GM15510 (cell line): ENCODE results near the gene PRRC2B.

Experiments used
- POLR2A ChIP-seq: IDR thresholded peaks from 3 replicates; pipeline ENCODE4 v1.6.1; 2011; ENCODE audit warnings: borderline replicate concordance; ENCODE audit not compliant: insufficient read length; ENCODE audit errors: extremely low read depth

The PRRC2B gene

DNA sequence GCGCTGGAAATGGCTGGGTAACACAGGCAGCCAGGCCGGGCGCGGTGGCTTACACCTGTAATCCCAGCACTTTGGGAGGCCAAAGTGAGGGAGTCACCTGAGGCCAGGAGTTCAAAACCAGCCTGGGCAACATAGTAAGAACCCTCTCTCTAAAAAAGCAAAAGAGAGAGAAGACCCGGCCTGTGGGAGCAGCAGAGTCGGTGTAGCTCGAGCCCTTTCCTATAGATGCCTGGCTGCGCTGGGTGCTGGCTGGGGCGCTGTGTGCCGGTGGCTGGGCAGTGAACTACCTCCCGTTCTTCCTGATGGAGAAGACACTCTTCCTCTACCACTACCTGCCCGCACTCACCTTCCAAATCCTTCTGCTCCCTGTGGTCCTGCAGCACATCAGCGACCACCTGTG lies 127.9 kb downstream of the PRRC2B start:
- no peak for TF ChIP-seq POLR2A

DNA sequence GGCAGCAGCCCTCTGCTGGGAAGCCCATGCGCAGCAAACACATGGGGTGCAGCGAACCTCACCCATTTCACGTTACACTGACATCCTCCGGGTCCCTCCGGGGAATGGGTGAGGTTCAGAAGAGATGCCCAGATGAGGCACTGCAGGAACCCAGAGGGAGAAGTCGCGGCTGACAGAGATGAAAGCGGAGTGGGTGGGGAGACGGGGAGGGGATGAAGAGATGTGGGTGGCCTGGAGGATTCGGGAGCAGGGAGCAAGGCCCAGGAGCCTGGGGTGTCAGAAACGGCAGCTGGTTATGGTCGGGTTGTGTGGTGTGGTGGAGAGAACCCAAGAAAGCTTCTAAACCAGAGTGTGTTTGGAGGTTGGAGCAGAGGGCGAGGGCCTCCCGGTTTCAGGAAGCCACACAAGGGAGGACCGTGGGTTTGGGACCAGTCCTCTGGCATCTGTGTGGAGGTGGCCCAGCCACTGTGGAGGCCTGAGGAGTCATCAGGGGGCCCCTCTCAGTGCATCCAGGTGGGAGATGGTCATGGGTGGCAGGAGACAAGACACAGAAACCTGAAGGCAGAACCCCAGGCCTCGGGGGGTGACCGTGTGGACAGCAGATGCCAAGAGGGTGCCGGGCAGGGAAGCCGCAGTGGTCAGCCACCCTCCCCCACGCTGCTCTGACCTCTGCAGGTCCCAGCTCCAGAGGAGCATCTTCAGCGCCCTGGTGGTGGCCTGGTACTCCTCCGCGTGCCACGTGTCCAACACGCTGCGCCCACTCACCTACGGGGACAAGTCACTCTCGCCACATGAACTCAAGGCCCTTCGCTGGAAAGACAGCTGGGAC lies 128.6 kb downstream of the PRRC2B start:
- TF ChIP-seq POLR2A = peak; percentile 1

DNA sequence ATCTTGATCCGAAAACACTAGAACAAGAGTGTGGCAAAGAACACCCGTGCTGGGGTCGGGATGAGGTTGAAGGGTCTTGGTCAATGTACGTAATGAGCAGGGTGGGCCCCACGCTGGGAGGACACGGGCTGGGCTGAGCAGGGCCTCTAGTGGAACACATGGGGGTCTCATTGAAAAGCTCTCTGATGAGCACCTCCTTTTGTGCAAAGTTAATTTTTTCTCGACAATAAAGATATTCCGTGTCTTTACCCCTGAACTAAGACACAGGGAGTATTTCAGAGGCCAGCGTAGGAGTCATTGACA lies 129.2 kb downstream of the PRRC2B start:
- no peak for TF ChIP-seq POLR2A

DNA sequence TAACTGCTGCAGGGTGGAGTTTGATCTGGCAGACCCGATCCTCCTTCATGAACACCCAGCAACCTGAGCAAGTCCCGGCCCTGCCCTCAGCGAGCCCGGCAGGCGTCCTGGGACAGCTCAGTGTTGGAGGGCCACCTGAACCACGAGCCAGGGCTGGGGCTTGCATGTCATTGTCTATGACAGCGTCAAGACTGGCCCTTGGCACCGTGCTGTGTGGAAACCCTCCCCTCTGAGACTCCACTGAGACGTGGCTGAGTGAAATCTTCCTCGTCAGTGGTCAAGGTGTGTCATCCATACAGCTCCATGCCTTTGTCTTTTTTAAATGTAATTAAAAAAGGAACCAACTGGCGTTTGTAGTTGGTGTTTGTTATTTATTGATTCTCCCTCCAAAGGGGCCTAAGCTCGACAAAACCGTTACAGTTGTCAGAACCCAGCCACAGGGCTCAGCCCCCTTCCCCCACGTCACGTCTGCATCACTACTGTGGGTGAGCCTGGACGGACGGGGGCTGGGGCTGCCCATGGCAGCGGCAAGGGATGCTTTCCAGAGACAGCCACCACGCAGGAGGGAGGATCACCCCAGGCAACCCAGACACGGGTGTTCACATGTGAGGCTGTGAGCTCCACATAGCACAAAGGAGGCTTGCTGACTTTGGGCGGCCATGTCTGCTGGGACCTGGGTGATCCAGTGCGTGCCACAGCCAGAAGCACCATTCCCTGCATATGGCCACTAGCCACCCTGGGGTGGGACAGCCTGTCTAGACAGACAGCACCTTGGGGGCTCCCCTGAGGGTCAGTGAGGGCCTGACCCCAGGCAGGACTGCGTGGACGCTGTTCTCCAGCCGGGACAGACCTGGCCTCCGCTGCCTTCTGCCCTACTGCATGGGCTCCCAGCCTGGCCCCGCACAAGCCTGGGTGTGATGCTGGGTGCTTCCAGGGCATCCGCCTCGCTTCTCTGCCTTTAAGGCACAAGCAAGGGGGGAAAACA lies 129.9 kb downstream of the PRRC2B start:
- TF ChIP-seq POLR2A = no peak

DNA sequence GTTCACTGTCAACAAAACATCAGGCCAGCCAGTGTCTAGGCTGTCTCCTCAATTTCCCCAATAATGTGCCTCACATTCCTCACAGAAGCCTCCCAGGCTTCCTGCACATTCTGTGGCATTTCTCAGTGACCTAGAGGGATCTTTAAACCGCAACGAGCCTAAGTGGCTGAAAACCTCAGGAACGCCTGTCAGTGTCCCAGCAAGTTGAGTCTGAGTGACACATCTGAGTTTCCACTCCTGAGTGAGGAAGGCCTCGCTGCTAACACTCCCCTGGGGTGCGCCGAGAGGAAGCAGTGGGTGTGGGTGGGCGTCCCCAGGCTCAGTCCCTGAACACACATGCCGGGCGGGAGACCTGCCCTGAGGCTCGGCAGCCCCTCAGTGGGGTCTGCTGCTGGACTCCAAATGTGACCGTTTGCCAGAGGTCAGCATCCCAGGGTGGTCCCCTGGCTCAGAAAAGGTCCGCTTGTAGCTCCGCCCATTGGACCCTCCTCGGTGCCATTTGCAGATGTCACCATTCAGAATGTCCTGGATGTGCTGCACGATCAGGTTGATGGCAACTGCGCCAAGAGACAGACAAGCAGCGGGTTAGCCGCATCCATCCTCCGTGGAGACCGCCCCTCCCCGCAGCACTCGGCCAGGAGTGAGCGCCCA lies 130.9 kb downstream of the PRRC2B start:
- TF ChIP-seq POLR2A = no peak

DNA sequence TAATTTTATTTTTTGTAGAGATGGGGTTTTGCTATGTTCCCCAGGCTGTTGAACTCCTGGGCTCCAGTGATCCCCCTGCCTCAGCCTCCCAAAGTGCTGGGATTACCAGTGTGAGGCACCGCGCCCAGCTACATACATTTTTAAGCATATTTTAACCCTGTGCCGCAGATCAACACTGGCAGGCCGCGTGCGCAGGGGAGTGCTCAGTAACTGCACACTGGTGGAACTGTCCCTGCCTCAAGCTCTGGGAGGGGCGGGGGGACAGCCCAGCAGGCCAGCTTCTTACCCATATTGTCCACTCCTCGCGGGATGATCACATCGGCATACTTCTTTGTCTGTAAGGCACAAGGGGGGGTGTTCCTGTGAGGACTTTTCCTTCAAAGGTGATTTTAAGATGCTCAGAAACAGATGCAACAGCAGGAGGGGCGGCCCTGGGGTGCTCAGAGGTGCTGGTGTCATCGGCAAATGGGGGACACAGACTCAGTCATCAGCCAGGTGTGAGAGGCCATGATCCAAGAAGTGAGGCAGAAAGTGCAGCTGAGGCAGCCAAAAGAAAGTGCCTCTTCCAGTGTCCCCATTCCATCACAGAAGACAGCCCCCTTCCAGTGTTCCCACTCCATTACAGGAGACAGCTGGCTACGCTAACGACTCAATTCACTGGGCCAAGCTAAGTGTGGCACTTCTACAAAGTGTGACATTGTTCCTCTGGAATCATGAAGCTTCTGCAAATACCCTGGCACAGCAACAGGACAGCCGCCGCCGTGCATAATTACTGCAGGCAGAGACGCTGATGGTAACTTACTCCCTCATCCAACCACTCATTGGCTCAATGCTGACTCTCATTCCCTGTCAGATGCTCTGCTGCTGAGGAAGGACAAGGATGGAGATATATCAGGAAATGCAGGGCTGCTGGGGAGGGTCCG lies 132.0 kb downstream of the PRRC2B start:
- no peak for TF ChIP-seq POLR2A

DNA sequence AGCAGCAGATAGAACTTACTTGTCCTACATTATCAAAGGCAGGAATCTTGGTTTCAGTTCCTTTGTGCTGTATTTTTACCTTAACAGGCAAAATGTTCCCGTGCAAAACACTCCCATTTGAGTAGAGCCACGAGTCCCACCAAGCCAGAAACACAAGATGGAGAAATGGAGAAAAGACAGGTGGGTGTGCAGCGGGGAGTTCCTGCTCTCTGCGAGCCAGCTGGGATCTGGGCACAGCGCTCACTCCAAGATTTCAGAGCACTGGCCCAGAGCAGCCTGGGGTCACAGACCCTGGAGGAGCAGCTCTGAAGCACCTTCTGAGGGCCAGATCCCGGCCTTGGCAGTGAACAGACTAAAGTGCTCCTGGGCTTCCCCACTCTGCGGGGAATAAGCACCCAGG lies 134.3 kb downstream of the PRRC2B start:
- no peak for TF ChIP-seq POLR2A

DNA sequence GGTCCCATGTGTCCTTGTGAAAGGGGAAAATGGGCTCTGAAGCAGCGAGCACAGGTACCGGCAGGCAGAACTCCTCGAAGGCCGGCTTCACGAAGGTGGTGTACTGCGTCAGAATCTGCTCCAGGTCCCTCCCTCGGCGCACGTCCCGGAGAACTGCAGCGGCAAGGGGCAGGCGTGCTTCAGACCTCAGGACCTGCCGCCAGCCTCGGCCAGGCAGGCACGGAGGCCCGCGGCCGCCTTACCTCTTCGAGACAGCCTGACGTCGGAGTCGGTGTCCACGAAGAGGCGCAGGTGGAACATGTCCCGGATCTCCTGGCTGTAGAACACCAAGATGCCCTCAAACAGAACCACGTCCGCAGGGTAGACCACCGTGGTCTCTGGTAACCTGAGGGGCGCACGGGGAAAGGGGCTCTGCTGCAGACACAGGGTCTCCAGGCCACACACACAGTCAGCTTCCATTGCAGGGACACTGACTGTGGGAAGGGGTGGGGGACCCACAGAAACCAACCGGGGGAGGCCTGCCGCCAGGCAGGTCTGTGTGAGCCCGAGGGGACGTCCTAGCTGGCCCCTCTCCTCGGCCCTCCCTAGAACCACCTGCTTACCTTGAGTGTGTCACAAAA lies 135.1 kb downstream of the PRRC2B start:
- no peak for TF ChIP-seq POLR2A

DNA sequence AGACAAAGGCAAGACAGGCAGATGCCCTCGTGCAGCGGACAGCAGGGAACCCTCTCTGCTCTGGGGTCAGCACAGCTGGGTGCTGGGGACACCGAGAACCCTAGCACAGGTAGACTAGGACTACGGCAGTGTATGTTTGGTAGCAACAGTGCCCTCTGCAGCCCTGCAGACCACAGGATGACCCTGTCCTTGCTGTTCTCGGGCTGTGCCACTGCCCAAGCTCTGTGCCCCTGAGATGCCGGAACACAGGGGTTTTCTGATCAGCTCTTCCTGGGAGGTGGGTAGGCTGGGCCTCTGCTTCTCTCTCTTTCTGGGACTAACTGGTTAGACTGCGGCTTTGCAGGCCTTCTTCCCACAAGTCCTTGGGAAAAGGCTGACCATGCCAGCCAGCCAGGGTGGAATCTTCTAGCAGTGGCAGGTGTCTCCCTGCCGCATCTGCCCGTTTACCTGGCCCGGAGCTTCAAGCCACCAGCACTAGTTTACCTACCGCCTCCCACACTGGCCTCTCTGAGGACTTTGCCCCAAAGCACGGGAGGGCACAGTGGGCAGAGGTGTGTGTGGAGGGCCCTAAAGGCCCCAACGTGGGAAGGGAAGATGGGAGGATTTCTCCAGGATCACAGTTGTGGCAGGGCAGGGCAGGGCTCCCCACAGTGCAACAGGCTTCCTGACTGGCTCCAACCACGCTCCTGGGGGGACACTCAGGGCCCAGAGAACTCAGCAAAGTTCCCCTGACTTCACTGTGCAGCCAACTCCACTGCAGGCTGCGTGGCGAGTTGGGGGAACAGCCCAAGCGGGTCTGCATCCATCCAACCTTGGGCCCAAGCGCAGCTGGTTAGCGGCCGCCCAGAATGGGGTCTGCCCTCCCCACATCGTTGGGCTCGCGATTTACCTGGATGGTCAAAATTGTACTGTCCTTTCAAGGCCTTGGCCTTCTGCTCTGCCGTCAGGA lies 136.0 kb downstream of the PRRC2B start:
- TF ChIP-seq POLR2A = no peak

DNA sequence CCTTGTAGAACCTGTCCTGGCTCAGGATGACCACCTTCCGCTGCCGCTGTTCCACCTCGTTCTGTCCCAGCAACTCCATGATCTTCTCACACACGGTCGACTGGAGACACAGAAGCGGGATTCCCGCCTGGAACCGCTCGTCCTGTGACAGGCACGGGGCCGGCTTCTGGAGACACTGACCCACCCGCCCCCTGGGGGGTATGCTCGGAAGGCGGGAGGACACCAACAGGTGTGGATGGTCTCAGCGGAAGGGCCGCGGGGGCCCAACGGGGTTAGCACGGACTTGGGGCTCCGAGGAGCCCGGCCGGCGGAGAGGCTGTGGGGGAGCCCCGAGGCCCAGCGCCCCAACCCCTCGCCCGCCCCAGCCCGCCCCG lies 136.6 kb downstream of the PRRC2B start:
- no peak for TF ChIP-seq POLR2A

DNA sequence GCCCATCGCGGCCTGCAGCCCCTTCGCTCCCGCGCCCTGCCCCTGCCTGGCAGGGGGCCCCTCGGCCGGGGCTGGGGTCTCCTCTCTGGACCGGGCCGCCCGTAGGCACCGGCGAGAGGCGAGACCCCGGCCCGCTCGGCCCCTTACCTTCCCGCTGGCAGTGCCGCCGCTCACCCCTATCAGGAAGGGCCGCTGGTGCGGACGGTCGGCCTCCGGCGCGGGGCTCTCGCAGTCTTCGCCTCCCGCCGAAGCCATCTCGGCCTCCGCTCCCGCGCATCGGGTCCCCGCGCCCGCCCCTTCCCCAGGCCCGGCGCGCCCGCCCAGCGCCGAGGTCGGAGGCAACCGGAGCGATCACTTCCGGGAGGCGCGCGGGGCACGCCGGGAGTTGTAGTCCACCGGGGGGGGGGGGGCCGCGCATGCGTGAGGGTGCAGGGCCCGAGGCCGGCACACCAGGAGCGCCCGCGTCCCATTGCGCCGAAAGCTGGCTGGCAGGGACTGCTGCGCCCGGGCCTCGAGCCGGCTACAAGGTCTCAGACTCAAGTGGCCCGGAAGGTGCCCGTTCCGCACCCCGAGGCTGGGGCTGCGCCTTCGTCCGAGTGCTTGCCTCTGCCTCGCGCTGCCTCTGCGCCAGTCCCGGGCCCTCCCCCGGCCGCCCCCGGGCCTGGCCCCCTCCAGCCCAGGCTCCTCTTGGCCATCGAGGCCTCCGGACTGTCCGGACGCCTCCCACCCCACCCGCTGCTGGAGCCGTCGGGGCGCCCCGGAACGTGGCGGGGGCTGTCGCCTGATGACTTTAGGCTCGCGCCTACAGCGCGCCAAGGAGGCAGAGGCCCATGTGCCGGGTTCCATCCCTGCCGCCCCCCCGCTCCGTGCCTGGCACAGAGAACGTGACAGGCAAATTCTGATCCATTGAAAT lies 137.3 kb downstream of the PRRC2B start, which contains the start of gene UCK1:
UCK1 (minus strand) TSS at position 344 of the 913 bp plus-strand sequence; CDS start at position 255, 89 bp downstream.
- TF ChIP-seq POLR2A = peak; percentile 51
